GM20000 (cell line): Measurements from ENCODE around the gene DGCR2.

Experiments used
- DNase-seq: peaks from one replicate; pipeline ENCODE4 v3.0.0; 2012; ENCODE audit warnings: low spot score
- CTCF ChIP-seq: IDR thresholded peaks from 2 replicates; pipeline ENCODE4 v1.5.1; 2012; ENCODE audit warnings: mild to moderate bottlenecking, control low read depth; ENCODE audit errors: extremely low read depth, missing control alignments

The DGCR2 gene

GRCh38 chr22:19050117-19050516 lies 72.1 kb downstream of the DGCR2 start:
- no peak for TF ChIP-seq CTCF
- DNase-seq, result no peak

- no peak for TF ChIP-seq CTCF
- no peak for DNase-seq
These were observed 73.7 kb downstream of the DGCR2 start for GRCh38 chr22:19048531-19048930.

GRCh38 chr22:19047993-19048392 lies 74.2 kb downstream of the DGCR2 start:
- DNase-seq, result no peak
- TF ChIP-seq CTCF, result no peak

- no peak for DNase-seq
These were observed 75.2 kb downstream of the DGCR2 start for GRCh38 chr22:19046719-19047609.

GRCh38 chr22:19046287-19046686 lies 75.9 kb downstream of the DGCR2 start:
- no peak for TF ChIP-seq CTCF
- DNase-seq, result no peak

More at GRCh38 chr22:19046719-19047609, 75.2 kb downstream of the DGCR2 start:
- TF ChIP-seq CTCF, result no peak

- TF ChIP-seq CTCF, result no peak
- DNase-seq, result no peak
These were observed 77.1 kb downstream of the DGCR2 start for GRCh38 chr22:19045094-19045493.

- DNase-seq, result no peak
- no peak for TF ChIP-seq CTCF
These were observed 77.8 kb downstream of the DGCR2 start for GRCh38 chr22:19044381-19044780.
